EH (cell line): Measurements from ENCODE around the gene WASF1.

Source experiments
- DNase-seq: peaks from one replicate; pipeline ENCODE4 v3.0.0-alpha.2; 2015; ENCODE audit warnings: low read depth

WASF1 gene

GRCh38 chr6:110179406-110180227 lies at the start of gene WASF1:
Gene WASF1, minus strand, starts transcription at chr6:110179670. Its CDS starts 52,069 bp downstream, at chr6:110127601.
- peak; percentile 98 for DNase-seq

DNA sequence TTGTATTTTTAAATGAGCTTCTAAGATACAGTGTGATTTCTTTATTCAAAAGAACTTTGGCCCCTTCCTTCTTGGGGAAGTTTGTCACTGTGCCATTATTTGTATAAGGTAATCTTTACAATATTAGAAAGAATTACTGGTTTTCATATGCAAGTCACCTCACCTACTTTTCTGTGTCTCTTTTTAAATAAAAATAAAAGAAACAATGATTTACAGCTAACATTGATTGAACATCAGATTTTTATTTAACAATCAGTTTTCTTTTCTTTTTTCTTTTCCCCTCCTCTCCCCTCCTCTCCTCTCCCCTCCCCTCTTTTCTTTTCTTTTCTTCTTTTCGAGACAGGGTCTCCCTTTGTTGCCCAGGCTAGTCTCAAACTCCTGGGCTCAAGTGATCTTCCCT lies 46.8 kb upstream of the WASF1 start:
- DNase-seq, result no peak

DNA sequence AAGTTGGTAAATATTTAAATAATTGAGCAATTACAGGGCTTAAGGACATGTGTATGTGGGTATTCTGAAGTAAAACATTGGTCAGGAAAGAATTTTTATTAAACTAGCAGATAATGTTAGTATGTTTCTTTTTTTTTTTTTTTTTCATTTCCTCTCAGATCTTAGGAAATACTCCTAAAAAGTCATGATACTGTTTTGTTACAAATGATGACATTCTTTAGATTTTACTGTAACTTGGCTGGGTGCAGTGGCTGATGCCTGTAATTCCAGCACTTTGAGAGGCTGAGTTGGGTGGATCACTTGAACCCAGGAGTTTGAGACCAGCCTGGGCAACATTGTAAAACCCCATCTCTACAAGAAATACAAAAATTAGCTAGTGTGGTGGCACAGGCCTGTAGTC lies 42.3 kb upstream of the WASF1 start:
- DNase-seq, result peak; percentile 58

- peak; percentile 61 for DNase-seq
Observed at GRCh38 chr6:110217266-110217665, 37.8 kb upstream of the WASF1 start.

DNA sequence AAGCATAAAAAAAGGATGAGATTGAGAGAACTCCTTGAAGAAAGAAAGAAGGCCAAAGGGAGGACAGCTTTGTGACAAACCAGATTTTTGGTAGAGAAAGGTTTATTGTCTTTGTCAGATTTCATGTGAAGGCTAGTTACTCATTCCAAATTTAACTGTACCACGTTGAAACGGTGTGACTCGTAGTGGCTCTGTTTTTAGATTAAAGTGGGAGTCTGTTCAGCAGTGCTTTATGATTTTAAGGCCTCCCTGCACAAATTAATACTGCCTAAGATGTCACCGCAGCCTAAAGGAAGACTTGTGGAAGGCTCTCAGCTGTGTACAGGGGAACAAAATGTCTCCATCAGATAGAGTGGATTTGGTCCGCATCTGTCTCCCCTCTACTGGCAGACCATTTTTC lies 36.7 kb upstream of the WASF1 start:
- DNase-seq, result peak; percentile 27

DNA sequence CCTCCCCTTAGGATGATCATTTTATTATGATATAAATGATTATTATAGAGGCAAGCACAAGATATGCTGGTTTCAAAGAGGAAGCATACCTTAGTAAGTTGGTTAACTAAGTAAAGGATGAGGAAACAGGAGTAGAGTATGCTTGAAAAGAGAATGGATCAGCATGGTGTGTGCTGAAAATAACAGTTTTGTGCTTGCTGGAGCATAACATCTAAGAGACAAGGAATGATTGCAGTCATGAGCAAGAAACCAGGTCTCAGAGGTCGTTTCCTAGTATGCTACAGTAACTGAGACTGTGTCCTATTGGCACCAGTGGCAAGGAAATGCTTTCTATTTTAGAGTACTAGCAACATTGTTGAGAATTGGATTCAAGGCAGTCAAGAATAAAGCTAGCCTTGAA lies 34.9 kb upstream of the WASF1 start:
- DNase-seq, result no peak

GRCh38 chr6:110211753-110212152 lies 32.3 kb upstream of the WASF1 start:
- no peak for DNase-seq

DNA sequence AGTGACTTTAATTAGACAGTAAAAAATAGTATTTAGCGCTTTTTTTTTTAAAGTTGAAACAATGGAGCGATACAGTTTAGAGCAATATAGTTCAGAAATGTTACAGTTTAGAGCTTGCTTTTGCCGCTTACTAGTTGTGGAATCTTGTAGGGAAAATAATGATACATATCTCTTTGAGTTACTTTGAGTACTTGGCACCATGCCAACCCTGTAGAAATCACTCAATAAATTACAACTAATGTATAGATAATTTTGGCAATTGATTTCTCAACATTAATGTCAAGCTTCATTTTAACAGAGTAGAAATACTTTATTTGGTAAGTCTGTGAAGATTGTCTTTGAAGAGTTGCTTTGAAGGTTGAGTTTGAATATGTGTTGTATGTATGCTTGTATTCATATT lies 28.2 kb upstream of the WASF1 start:
- DNase-seq, result no peak

- DNase-seq, result no peak
Observed at GRCh38 chr6:110201151-110201884, 21.8 kb upstream of the WASF1 start.

- no peak for DNase-seq
Observed at GRCh38 chr6:110198561-110198960, 19.1 kb upstream of the WASF1 start.

DNA sequence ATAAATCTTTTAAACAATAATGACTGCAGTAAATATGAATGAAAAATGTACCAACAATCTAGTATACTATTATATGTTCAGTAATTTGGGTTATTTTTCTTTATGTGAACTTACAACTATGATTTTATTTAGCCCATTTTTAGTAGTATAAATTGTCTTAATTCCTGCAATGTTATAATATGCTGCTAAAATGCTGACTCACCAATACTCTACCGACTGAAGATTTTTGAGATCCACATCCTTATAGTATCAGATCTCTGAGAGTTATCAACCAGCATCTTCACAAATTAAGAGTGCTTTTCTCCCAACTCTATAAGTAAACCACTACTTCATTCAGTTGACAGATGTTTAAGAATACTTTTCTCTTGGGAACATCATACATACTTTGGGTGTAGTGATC lies 17.4 kb upstream of the WASF1 start:
- no peak for DNase-seq

DNA sequence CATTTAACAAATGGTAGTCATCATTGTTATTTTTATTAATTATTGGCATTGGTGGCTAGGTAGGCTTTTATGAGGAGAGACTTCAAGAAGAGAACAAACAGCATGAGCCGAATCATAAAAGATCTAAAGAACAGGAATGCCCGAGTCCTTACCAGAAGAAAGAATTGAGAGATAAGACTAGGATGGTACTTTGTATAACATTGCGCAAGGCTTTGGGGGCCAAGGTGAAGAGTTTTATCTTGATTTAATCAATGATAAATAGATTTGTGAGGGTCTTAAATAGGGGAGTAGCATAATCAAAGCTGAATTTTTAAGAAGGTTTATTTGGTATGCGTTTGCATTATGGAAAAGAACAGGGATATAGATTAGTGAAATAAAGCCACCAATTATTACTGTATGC lies 16.2 kb upstream of the WASF1 start:
- no peak for DNase-seq

GRCh38 chr6:110191477-110191876 lies 12.0 kb upstream of the WASF1 start:
- no peak for DNase-seq

GRCh38 chr6:110190726-110191125 lies 11.3 kb upstream of the WASF1 start:
- no peak for DNase-seq

GRCh38 chr6:110188791-110189190 lies 9.3 kb upstream of the WASF1 start:
- peak; percentile 26 for DNase-seq

DNA sequence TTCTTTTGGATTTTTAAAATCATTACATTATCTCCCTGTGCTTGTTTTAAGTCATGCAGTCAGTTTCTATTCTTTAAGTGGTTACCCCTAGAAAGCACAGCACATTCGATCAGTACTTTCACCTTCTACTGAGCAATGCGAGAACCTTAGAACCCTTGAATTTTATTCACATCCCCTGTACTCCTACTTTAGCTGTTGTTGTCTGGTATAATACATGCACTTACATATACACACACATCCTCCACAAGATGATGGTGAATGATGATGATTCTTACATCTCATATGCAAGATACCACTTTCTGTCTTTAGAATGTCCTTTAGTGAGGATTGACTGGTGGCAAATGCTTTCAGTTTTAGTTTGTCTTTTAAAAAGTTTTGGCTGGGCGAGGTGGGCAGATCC lies 6.4 kb upstream of the WASF1 start:
- DNase-seq, result no peak

- DNase-seq, result no peak
Observed at GRCh38 chr6:110183292-110183885, 3.9 kb upstream of the WASF1 start.

- peak; percentile 15 for DNase-seq
Observed at GRCh38 chr6:110181131-110182030, 1.9 kb upstream of the WASF1 start.

GRCh38 chr6:110180228-110181008 lies 948 bp upstream of the WASF1 start, which contains the start of gene CDC40:
Gene CDC40, plus strand, starts transcription at chr6:110180427. Its CDS starts 18 bp downstream, at chr6:110180445.
- no peak for DNase-seq

DNA sequence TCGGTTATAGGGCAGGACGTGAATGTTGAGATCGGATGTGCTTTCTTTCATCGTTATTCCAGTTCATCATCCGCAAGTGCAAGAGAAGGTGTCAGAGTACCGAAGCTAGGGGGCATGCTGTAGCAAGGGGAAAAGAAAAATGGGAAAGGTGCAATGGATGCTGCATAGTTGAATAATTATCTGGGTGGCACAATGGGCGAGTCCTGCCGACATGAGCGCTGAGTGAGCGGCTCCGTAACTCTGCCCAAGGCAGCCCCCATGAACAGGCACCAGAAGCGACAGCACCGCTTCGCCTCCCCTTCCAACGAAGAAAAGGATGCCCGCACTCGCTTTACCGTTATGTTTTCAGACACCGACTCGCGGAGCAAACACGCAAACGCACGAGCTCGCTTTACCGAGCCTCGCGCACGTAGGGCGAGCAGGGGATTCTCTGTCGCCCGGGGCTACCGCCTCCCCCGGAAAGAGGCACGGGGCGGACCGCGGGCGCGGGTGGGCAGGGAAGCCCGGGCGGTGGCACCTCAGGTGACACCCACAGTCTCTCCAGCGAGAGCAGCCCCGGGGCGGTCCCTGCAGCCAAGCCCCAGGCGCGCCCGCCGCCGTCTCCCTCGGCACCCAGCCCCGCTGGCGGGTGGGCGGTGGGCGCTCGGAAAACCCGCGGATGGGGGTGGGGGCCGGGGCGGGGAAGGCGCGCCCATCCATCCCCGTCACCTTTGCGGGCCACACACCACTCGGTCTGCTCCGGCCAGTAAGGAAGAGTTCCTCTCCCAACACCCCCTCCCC lies 654 bp downstream of the WASF1 start:
- DNase-seq, result peak; percentile 66
